NK-92 (cell line): ENCODE data around the gene DMXL2.

Experiments used
- DNase-seq: peaks from one replicate; lab custom pipeline; 2025; ENCODE audit not compliant: unreplicated experiment; lab: John Stamatoyannopoulos, UW

DMXL2 gene

GRCh38 chr15:51414256-51414860, 208.2 kb downstream of the DMXL2 start:
- no peak for DNase-seq

GRCh38 chr15:51405693-51406523, 216.7 kb downstream of the DMXL2 start:
- DNase-seq = no peak

GRCh38 chr15:51403946-51404695, 218.4 kb downstream of the DMXL2 start:
- DNase-seq = no peak

DNA sequence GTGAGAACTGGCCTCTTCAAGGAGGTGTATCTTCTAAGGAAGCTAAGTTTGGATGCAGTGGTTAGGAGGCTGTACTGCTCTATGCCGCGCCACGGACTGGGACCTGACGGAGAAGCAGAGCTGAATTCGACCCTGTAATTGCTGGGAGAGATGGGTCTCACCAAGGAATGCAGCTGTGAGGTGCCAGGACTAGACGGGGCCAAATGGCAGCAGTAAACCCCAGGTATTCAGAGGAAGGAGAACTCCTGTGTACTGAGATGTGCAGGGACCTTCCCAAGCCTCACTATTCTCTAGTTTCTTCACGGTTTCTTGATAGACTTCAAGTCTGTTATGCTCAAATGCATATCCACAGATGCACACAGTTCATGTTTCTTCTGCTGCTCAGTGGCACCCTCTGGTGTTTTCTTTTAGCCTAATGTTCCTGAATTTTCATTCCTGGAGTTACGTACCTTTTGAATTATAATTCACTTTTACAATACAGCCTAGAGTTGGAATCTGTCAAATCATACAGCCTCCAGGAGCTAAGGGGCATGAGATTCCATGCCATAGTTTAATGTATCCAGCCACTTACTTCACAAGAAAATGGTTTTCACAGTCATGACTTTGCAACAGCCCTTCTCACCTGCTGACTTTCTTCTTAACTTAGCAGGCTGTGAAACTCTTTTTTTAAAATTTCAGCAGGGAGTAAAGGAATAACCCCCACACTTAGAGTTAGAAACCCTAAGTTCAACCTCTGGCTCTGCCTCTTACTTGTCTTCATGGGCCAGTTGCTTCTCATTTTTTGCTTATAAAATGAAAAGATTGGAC, 219.3 kb downstream of the DMXL2 start:
- no peak for DNase-seq

DNA sequence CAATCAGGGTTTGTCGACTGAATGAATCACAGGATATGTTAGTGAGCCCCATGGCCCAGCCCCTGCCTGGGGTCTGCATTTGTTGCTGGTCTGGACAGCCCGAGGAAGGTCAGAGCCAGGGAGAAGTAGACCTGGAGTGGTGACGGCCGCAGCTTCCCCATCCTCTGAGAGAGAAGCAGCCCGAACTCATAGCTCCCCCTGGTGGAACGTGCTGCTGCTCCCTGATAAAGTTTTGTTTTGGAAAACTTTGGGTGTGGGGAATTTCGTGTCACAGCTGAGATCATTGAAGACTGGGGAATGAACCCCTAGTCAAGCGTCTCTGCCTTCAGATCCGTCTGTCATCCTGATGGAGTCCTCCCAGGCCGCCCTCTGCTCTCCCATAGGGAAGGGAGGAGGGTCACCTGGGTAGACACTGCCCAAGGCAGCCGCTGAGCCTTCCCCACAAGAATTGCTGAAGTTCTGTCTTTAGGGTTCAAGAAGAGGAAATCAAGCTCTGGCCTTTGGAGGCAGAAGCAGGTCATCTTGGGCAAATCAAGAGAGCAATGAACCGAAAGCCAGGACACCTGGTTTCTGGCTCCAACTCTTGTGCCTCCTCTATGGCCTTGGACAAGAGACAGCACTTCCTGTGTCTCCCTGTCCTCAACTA, 220.6 kb downstream of the DMXL2 start:
- no peak for DNase-seq

GRCh38 chr15:51401051-51401780, 221.4 kb downstream of the DMXL2 start:
- no peak for DNase-seq

GRCh38 chr15:51398626-51399025, 223.9 kb downstream of the DMXL2 start:
- DNase-seq = no peak
